ENCODE measurements around the gene SORCS2.

Gene SORCS2

DNA sequence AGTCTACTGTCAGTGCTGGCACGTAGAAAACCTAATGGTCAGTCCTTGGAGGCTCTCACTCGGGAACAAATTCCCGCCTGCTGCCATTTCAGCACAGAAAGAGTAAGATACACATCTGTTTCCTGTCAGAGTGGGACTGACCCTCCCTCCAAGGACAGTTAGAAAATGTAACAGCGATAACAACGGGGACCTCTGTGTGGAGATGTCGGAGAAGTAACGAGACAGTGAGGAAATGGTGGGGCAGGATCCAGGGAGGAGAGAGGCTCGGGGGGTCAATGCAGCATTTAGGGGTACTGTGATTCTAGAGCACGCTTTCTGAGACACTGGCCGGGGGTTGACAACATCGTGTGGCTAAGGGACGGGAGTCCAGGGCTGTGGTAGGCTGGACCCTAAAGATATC is 36.0 kb upstream of the SORCS2 start:
- TF ChIP-seq, protein P1, sequence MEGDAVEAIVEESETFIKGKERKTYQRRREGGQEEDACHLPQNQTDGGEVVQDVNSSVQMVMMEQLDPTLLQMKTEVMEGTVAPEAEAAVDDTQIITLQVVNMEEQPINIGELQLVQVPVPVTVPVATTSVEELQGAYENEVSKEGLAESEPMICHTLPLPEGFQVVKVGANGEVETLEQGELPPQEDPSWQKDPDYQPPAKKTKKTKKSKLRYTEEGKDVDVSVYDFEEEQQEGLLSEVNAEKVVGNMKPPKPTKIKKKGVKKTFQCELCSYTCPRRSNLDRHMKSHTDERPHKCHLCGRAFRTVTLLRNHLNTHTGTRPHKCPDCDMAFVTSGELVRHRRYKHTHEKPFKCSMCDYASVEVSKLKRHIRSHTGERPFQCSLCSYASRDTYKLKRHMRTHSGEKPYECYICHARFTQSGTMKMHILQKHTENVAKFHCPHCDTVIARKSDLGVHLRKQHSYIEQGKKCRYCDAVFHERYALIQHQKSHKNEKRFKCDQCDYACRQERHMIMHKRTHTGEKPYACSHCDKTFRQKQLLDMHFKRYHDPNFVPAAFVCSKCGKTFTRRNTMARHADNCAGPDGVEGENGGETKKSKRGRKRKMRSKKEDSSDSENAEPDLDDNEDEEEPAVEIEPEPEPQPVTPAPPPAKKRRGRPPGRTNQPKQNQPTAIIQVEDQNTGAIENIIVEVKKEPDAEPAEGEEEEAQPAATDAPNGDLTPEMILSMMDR (IDR thresholded peaks at IDR 0.05; ENCODE audit: low read depth, low read length): no peak
- H3K4me3 ChIP-seq (ENCODE audit: low read depth, low read length): no peak overlapping the region

DNA sequence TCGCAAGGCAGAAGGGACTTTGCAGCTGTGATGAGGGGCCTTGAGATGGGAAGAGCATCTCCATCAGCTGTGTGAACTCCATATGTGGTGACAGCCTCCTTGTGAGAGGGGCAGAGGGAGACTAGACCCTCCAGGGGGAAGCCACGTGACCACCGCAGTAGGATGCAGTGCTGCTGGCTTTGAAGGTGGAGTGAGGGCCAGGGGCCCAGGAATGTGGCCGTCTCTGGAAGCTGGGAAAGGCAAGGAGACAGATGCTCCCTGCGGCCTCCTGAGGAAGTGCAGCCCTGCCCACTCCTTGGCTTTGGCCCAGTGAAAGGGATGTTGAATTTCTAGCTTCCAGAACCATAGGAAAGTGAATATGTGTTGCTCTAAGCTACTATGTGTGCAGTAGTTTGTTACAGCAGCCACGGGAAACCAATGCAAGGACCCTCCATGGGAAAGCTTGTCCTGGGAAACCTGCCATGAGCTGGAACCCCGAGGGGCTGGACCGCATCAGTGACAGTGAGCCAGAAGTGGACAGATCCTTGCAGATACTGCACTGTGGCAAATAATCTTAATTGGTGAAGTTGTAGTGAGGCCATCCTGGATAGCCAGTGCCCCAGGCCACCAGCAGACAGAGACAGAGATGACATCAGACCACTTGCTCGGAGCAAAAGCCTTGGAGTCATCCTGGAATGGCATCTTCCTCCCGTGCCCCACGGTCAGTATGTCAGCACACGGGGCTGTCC is 35.4 kb upstream of the SORCS2 start:
- H3K4me3 ChIP-seq (ENCODE audit: low read depth, low read length): no peak overlapping the region
- TF ChIP-seq, protein P1 (IDR thresholded peaks at IDR 0.05; ENCODE audit: low read depth, low read length): peak; percentile 78

DNA sequence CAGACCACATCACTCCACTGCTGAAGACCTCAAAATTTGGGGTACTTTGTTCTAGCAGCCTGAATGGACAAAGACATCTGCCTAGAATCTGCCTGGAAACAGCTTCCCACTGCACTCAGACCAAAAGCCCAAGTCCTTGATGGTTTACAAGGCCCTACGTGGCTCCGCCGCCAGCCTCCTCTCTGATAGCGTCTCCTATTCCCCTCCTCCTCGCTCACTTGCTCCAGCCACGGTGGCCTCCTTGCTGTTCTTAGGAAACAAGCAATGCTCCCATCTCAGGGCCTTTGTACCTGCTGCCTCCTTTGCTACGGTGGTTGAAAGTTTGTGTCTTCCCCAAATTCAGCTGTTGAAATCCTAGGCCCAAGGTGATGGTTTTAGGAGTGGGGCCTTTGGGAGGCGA is 34.7 kb upstream of the SORCS2 start:
- no peak overlapping the region for H3K4me3 ChIP-seq (ENCODE audit: low read depth, low read length)
- TF ChIP-seq, protein P1 (IDR thresholded peaks at IDR 0.05; ENCODE audit: low read depth, low read length): no peak

DNA sequence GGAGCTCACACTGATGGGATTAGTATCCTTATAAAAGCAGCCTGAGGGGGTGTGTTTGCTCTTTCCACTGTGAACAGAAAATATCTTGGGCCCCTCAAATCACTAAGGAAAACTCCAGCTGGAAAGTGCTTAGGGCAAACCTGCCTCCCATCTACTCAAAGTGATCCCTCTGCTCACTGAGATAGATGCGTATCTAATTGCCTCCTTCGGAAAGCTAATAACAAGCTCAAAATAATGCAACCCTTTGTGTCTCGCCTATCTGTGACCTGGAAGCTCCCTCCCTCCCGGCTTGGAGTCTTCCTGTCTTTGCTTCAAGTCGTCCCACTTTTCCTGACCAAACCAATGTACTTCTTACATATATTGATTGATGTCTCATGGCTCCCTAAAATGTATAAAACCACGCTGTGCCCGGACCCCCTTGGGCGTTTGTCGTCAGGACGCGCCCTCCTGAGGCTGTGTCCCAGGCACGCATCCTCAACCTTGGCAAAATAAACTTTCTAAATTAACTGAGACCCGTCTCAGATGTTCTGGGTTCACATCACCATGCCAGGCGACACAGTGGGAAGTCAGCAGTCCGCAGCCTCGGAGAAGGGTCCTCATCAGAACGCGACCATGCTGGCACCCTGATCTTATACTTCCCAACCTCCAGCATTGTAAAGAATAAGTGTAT is 34.1 kb upstream of the SORCS2 start:
- TF ChIP-seq, protein P1 (IDR thresholded peaks at IDR 0.05; ENCODE audit: low read depth, low read length): no peak
- no peak overlapping the region for H3K4me3 ChIP-seq (ENCODE audit: low read depth, low read length)

DNA sequence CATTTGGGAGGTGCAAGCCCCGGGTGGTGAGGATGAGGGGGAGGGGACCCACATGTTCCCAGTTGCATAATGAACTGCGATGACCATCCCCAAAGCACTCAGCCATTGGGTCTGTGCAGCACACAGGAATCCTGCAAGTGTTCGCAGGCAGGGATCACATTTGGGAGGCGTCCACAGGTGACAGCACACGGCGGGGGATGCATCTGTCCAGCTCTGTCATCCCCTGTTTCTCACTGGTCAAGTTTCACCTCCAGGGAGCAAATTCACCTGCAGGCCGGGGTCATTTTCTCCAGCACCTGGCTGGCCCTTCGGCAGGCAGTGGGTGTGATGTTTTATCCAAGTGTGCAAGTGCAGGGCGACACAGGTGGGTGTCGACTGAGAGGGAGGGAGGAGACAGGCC is 33.3 kb upstream of the SORCS2 start:
- TF ChIP-seq, protein P1 (IDR thresholded peaks at IDR 0.05; ENCODE audit: low read depth, low read length): no peak
- H3K4me3 ChIP-seq (ENCODE audit: low read depth, low read length): no peak overlapping the region

DNA sequence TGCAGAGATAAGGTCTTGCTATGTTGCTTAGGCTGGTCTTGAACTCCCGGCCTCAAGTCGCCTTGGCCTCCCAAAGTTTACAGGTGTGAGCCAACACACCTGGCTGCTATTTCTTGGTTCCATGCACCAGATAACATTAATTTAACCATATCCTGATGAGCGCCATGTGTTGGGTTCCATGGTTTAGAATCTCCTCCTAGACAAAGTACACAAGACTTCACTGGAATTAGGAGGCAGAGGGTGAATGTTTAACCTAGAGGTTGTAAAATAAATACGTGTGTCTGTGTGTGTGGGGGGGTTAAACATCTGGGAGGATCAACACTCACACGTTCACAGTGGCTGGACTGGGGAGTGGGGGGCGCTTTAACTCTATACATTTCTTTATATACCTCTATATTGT is 32.4 kb upstream of the SORCS2 start:
- TF ChIP-seq, protein P1 (IDR thresholded peaks at IDR 0.05; ENCODE audit: low read depth, low read length): no peak
- no peak overlapping the region for H3K4me3 ChIP-seq (ENCODE audit: low read depth, low read length)

DNA sequence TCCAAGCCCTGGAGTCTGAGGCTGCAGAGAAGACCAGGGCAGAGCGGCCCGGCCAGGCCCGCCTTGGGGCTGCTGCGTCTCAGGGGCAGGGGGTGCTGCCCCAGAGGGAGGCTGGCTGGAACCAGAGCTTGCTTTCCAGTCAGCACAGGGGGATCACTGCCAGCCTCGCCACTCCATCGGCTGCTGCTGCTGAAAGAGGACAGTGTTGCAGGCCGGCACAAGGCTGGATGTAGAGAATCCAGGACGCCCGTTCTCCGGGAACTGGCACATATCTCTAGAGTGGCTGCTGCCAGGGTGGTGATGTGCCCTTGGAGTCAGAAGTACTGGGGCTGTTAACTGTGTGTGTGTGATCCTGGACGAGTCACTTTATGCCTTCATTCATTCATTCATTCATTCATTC is 31.9 kb upstream of the SORCS2 start:
- TF ChIP-seq, protein P1 (IDR thresholded peaks at IDR 0.05; ENCODE audit: low read depth, low read length): no peak
- no peak overlapping the region for H3K4me3 ChIP-seq (ENCODE audit: low read depth, low read length)

All from WI38 (cell line).